Astrocyte of the cerebellum (primary cell): ENCODE measurements around the gene ARID1B.

Experiments
- DNase-seq: peaks from one replicate; pipeline ENCODE4 v3.0.0-alpha.2; 2011; ENCODE audit warnings: low read depth
- H3K4me3 ChIP-seq: 2 replicates; pipeline ENCODE4 v1.5.1; 2011; ENCODE audit warnings: mild to moderate bottlenecking, low read depth, low read length, moderate library complexity
- CTCF ChIP-seq: IDR thresholded peaks from 2 replicates; pipeline ENCODE4 v1.5.1; 2012; ENCODE audit warnings: low read length, low read depth, moderate library complexity, mild to moderate bottlenecking; ENCODE audit errors: missing control alignments
- in situ Hi-C: cut with HindIII; loops from 2 replicates; pipeline ENCODE4 v1.10.0; 2017; ENCODE audit warnings: low sequenced_read_pairs

The ARID1B gene

GRCh38 chr6:156801712-156802111, 24.5 kb downstream of the ARID1B start:
- TF ChIP-seq CTCF, result no peak
- no peak overlapping the region for H3K4me3 ChIP-seq
- DNase-seq, result no peak
- in situ Hi-C loops, result no loop called here

GRCh38 chr6:156803353-156803752, 26.2 kb downstream of the ARID1B start:
- no peak overlapping the region for H3K4me3 ChIP-seq
- in situ Hi-C loops, result no loop called here
- DNase-seq, result no peak
- TF ChIP-seq CTCF, result no peak

- no peak overlapping the region for H3K4me3 ChIP-seq
- TF ChIP-seq CTCF, result no peak
- no peak for DNase-seq
- in situ Hi-C loops, result no loop called here
Measured at GRCh38 chr6:156804402-156804801, 27.2 kb downstream of the ARID1B start.

GRCh38 chr6:156806155-156806554, 29.0 kb downstream of the ARID1B start:
- in situ Hi-C loops, result loop anchor here (5.0 kb wide), 1 partner anchor 46 kb away; no protein-coding TSS in a partner anchor
- DNase-seq, result no peak
- no peak overlapping the region for H3K4me3 ChIP-seq
- no peak for TF ChIP-seq CTCF

DNA sequence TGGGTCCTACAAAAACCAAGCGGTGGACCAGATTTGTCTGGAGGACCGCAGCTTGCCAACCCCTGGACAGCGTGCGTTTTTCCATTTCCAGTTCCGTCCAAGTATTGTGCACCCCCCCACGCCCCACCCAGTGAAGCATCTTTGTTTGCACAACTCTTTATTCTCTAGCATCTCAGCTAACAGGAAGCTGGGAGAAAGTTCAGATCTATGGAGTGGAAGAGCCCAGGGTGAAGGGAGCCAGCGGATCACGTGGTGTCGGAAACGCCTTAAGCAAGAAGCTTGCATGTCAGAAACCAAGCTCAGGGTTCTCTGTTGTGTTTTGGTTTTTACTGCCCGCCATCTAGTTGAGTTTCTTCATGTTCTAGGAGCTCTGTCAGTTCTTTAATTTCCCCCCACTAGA, 29.9 kb downstream of the ARID1B start:
- in situ Hi-C loops, result loop anchor here (5.0 kb wide), 1 partner anchor 45 kb away; no protein-coding TSS in a partner anchor
- DNase-seq, result no peak
- no peak for TF ChIP-seq CTCF
- H3K4me3 ChIP-seq, result no peak overlapping the region

GRCh38 chr6:156807795-156808194, 30.6 kb downstream of the ARID1B start:
- TF ChIP-seq CTCF, result no peak
- H3K4me3 ChIP-seq, result no peak overlapping the region
- DNase-seq, result no peak
- in situ Hi-C loops, result loop anchor here (5.0 kb wide), 1 partner anchor 45 kb away; no protein-coding TSS in a partner anchor

DNA sequence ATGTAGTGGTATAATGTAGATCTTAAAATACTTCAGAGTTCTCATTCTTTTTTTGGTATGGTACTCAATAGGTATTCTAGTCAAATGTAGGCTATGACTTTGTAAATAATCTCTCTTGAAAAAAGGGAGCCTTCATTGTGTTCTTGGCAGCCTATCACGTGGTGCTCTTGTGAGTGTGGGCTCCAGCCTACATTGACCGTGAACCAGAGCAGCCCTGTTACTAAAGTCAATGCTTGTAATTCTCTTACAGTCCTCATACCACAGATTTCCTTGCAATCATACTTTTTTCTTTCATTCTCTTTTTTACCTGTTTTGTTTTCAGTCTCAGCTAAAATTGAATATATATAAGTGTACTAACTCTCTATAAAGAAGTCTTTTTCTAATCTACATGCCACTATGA, 31.1 kb downstream of the ARID1B start:
- in situ Hi-C loops, result loop anchor here (5.0 kb wide), 1 partner anchor 44 kb away; no protein-coding TSS in a partner anchor
- DNase-seq, result no peak
- no peak overlapping the region for H3K4me3 ChIP-seq
- no peak for TF ChIP-seq CTCF
